Common myeloid progenitor, CD34-positive (primary cell): ENCODE results near the gene CTSZ.

Experiments
- CTCF ChIA-PET: fragments of 350-600 bp; sonication (Branson Sonifier 250); formaldehyde crosslinking; loops from one replicate; lab custom pipeline; 2021; ENCODE audit warnings: antibody characterized with exemption; lab: Charles Lee
- POLR2A ChIA-PET: fragments of 350-600 bp; sonication (Branson Sonifier 250); formaldehyde crosslinking; loops from one replicate; lab custom pipeline; 2021; ENCODE audit warnings: antibody characterized with exemption; lab: Charles Lee
- DNase-seq, 3 donors: peaks; one replicate each; pipeline versions ENCODE4 v3.0.0 to v3.0.0-alpha.2; 2013
- H3K27ac ChIP-seq, 2 experiments: 1 replicate in 1 of 2; 2 replicates in 1 of 2; pipeline ENCODE4 v1.7.0; 2013; ENCODE audit warnings: inconsistent platforms in 2 of 2, low read length in 2 of 2, mild to moderate bottlenecking in 2 of 2, low read depth in 1 of 2, moderate library complexity in 1 of 2; ENCODE audit not compliant: severe bottlenecking in 2 of 2, insufficient read depth in 1 of 2, poor library complexity in 1 of 2
- H3K27me3 ChIP-seq, 5 experiments: replicated peaks in 2 of 5; 1 replicate in 3 of 5; 2 replicates in 2 of 5; pipeline versions ENCODE4 v1.6.1 to v1.7.0; 2013; ENCODE audit warnings: low read length in 4 of 5, mild to moderate bottlenecking in 2 of 5, moderate library complexity in 2 of 5, inconsistent platforms in 1 of 5; ENCODE audit not compliant: insufficient read depth in 5 of 5, control insufficient read depth in 4 of 5
- H3K36me3 ChIP-seq, 4 experiments: 1 replicate in 2 of 4; 2 replicates in 2 of 4; pipeline versions ENCODE4 v1.6.1 to v1.7.0; 2013; ENCODE audit warnings: low read length in 3 of 4, control low read depth in 1 of 4, mild to moderate bottlenecking in 1 of 4; ENCODE audit not compliant: control insufficient read depth in 4 of 4, insufficient read depth in 4 of 4
- H3K4me1 ChIP-seq, 4 experiments: 1 replicate in 3 of 4; 2 replicates in 1 of 4; pipeline versions ENCODE4 v1.6.1 to v1.7.1; 2013; ENCODE audit warnings: low read length in 3 of 4, mild to moderate bottlenecking in 3 of 4, control low read depth in 1 of 4, inconsistent platforms in 1 of 4, moderate library complexity in 1 of 4; ENCODE audit not compliant: control insufficient read depth in 4 of 4, insufficient read depth in 4 of 4; ENCODE audit errors: control extremely low read depth in 1 of 4
- H3K4me3 ChIP-seq, 7 experiments: 1 replicate in 4 of 7; 2 replicates in 3 of 7; pipeline versions ENCODE4 v1.5.1 to v1.7.0; 2013; ENCODE audit warnings: mild to moderate bottlenecking in 7 of 7, low read length in 6 of 7, moderate library complexity in 6 of 7, inconsistent platforms in 2 of 7, low read depth in 2 of 7, control low read depth in 1 of 7; ENCODE audit not compliant: insufficient read depth in 4 of 7, control insufficient read depth in 1 of 7; ENCODE audit errors: extremely low read depth in 1 of 7
- H3K9me3 ChIP-seq, 5 experiments: 1 replicate in 4 of 5; 2 replicates in 1 of 5; pipeline versions ENCODE4 v1.6.1 to v1.7.1; 2013; ENCODE audit warnings: low read length in 4 of 5, mild to moderate bottlenecking in 2 of 5, inconsistent platforms in 1 of 5, low read depth in 1 of 5, moderate library complexity in 1 of 5; ENCODE audit not compliant: control insufficient read depth in 4 of 5, insufficient read depth in 2 of 5; ENCODE audit errors: control extremely low read depth in 1 of 5
- WGBS: methylation state at CpG from one replicate; pipeline ENCODE4 v1.1.5; 2013; ENCODE audit not compliant: insufficient coverage; 5-methylcytosine and 5-hydroxymethylcytosine counted together

The CTSZ gene

DNA sequence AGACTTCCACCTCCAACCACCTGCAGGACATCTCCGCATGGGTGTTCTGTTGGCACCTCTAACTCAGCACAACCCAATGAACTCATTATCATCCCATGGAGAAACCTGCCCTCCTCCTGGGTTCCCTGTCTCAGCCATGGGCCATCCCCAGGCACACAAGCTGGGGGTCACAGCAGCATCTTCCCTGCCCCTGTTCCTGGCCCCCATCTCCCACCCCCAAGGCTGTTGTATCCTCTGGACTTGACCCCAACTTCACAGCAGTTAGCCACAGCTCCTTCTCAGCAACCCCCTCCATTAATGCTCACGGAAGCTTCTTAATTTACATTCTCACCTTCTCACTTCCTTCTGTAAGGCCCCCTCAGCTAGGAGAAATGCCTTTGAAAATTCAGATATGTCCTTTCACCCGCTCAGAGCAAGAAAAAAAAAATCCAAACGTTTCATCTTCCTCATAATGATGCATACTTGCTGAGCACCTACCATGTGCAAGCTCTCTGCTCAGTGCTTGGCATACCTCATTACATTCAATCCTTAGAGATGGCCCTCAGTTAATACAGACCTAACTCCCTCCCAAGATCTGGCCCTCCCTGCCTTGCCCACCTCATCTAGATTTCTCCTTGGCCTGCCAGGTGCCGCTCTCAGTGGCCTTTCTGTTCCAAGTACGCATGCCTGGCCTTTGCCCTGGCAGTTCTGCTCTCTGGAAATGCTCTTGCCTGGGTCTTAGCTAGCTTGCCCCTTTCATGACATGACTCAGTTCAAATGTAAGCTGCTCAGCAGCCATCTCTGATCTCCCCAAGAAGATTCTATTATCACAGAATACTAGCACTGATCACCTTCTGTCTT is 28.5 kb downstream of the CTSZ start:
- Histone ChIP-seq H3K27me3 (no peaks in the 10 kb centered on the region), H3K4me1 (peaks cover 0 to 13% (median 10%) of the 10 kb centered on the region in 4 experiments), H3K9me3 (peaks cover 0 to 12% (median 6%) of the 10 kb centered on the region in 5 experiments), H3K36me3 (peaks cover 0 to 3% (median 0%) of the 10 kb centered on the region in 4 experiments), H3K27ac (no peak overlapping the region), H3K4me3 (no peak overlapping the region)
- CTCF ChIA-PET, result interaction anchor here (0.6 to 0.9 kb wide), 3 partner anchors 42 to 89 kb away, joined by 3 read pairs; no protein-coding TSS in a partner anchor
- WGBS, result 83% methylated on average over 5 of the region's 6 CpGs
- POLR2A ChIA-PET, result interaction anchor here (0.5 to 1.1 kb wide), 2 partner anchors 40 to 805 kb away, joined by 3 to 5 read pairs; no protein-coding TSS in a partner anchor
- no peak for DNase-seq

DNA sequence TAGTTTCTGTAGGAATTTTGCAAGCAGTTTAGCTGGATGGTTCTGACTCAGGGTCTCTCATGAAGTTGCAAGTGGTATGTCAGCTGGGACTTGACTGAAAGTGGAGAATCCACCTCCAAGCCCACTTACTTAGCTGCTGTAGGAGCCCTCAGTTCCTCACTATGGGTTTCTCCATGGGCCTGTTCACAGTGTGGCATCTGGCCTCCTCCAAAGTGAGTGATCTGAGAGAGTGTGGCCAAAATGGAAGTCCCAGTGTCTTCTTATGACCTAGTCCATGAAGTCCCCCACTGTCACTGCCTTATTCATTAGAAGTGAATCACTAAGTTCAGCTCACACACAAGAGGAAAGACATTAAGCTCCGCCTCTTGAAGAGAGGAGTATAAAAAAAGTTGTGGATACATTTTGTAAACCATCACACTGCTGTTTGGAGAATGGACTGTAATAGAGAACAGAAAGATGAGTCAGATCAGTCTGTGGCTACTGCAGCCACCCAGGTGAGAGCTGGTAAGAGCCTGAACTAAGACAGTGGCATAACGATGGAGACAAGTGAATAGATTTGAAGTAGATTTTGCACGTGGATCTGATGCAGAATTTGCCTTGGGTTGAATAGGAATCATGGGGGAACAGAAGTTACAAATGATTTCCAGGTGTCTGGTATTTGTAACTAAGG is 30.9 kb downstream of the CTSZ start:
- H3K4me1 ChIP-seq, result no peaks in the 10 kb centered on the region
- CTCF ChIA-PET, result interaction anchor here (1.1 kb wide), 1 partner anchor 17 kb away, joined by 3 read pairs; no protein-coding TSS in a partner anchor
- H3K36me3 ChIP-seq, result no peaks in the 10 kb centered on the region
- no peak overlapping the region for H3K4me3 ChIP-seq
- 100% methylated on average over 1 of the region's 3 CpGs for WGBS
- no peak for DNase-seq
- peaks cover 0 to 12% (median 6%) of the 10 kb centered on the region in 5 experiments for H3K9me3 ChIP-seq
- no peak overlapping the region for H3K27ac ChIP-seq
- H3K27me3 ChIP-seq, result no peaks in the 10 kb centered on the region
- POLR2A ChIA-PET, result interaction anchor here (0.6 kb wide), 1 partner anchor 947 kb away, joined by 3 read pairs; no protein-coding TSS in a partner anchor

- H3K36me3 ChIP-seq, result no peaks in the 10 kb centered on the region
- WGBS, result 100% methylated on average over 1 of the region's 1 CpG
- H3K27me3 ChIP-seq, result no peaks in the 10 kb centered on the region
- ChIA-PET POLR2A (no interaction called here), CTCF (no interaction called here)
- H3K9me3 ChIP-seq, result peaks cover 0 to 12% (median 6%) of the 10 kb centered on the region in 5 experiments
- no peaks in the 10 kb centered on the region for H3K4me1 ChIP-seq
- DNase-seq, result no peak
- H3K27ac ChIP-seq, result no peak overlapping the region
- no peak overlapping the region for H3K4me3 ChIP-seq
Measured at GRCh38 chr20:58975353-58975752, 31.7 kb downstream of the CTSZ start.

GRCh38 chr20:58973866-58974265 is 33.2 kb downstream of the CTSZ start:
- no peak for DNase-seq
- ChIA-PET CTCF (interaction anchor here (1.0 to 1.1 kb wide), 2 partner anchors 315 to 665 kb away, joined by 3 read pairs; no protein-coding TSS in a partner anchor), POLR2A (no interaction called here)
- no peak overlapping the region for H3K27ac ChIP-seq
- H3K4me1 ChIP-seq, result no peaks in the 10 kb centered on the region
- H3K27me3 ChIP-seq, result no peaks in the 10 kb centered on the region
- H3K9me3 ChIP-seq, result peaks cover 0 to 12% (median 6%) of the 10 kb centered on the region in 5 experiments
- H3K36me3 ChIP-seq, result no peaks in the 10 kb centered on the region
- no peak overlapping the region for H3K4me3 ChIP-seq
- 83% methylated on average over 2 of the region's 3 CpGs for WGBS

DNA sequence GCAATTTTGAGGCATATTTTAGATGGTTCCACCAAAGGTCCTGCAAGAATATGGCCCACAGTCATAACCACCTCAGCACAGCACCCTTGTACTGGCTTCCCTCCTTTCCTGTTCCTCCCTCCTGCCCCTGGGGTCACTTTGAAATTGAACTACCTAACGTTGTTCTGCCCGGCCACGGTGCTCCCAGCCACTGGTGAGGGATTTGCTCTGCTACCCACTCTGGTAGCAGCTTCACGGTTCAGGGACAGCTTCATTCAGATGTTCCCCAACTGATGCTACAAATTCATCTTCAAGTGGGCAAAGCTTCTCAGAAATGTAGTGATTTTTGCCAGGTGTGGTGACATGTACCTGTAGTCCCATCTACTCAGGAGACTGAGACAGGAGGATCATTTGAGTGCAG is 33.9 kb downstream of the CTSZ start:
- Histone ChIP-seq H3K36me3 (no peaks in the 10 kb centered on the region), H3K27me3 (no peaks in the 10 kb centered on the region), H3K27ac (no peak overlapping the region), H3K4me3 (no peak overlapping the region), H3K9me3 (peaks cover 0 to 12% (median 6%) of the 10 kb centered on the region in 5 experiments), H3K4me1 (no peaks in the 10 kb centered on the region)
- ChIA-PET CTCF (interaction anchor here (1.1 kb wide), 1 partner anchor 314 kb away, joined by 3 read pairs; no protein-coding TSS in a partner anchor), POLR2A (no interaction called here)
- no peak for DNase-seq
- 96% methylated on average over 4 of the region's 4 CpGs for WGBS

- CTCF ChIA-PET, result interaction anchor here (0.6 to 1.1 kb wide), 2 partner anchors 11 to 236 kb away, joined by 3 to 4 read pairs; no protein-coding TSS in a partner anchor
- no peak for DNase-seq
- H3K9me3 ChIP-seq, result peaks cover 0 to 8% (median 5%) of the 10 kb centered on the region in 5 experiments
- no peaks in the 10 kb centered on the region for H3K27me3 ChIP-seq
- WGBS, result 96% methylated on average over 6 of the region's 6 CpGs
- H3K4me3 ChIP-seq, result no peak overlapping the region
- POLR2A ChIA-PET, result interaction anchor here (0.6 to 0.8 kb wide), 2 partner anchors 61 to 251 kb away, joined by 3 read pairs; no protein-coding TSS in a partner anchor
- H3K36me3 ChIP-seq, result no peaks in the 10 kb centered on the region
- H3K4me1 ChIP-seq, result no peaks in the 10 kb centered on the region
- H3K27ac ChIP-seq, result no peak overlapping the region
Measured at GRCh38 chr20:58971429-58971828, 35.6 kb downstream of the CTSZ start.
